GM18909 (cell line): Measurements from ENCODE around the gene BICDL1.
A peak's percentile ranks its signal among the peaks of the same experiment; 100 is the strongest.

Source experiments
- ATAC-seq: cut with Tn5 transposase; IDR thresholded peaks from one replicate; pipeline ENCODE4 v1.9.1; 2021; ENCODE audit warnings: mild to moderate bottlenecking; ENCODE audit not compliant: unreplicated experiment, poor library complexity

The BICDL1 gene

GRCh38 chr12:120095736-120096135 is 106.7 kb downstream of the BICDL1 start:
- ATAC-seq: no peak

GRCh38 chr12:120096671-120097202 is 107.7 kb downstream of the BICDL1 start:
- no peak for ATAC-seq

- no peak for ATAC-seq
Observed at GRCh38 chr12:120098756-120099470, 109.9 kb downstream of the BICDL1 start.

- ATAC-seq: no peak
Observed at GRCh38 chr12:120099738-120100137, 110.7 kb downstream of the BICDL1 start.

- ATAC-seq: no peak
Observed at GRCh38 chr12:120100630-120101029, 111.6 kb downstream of the BICDL1 start.

GRCh38 chr12:120101182-120101581 is 112.1 kb downstream of the BICDL1 start:
- ATAC-seq: no peak

- ATAC-seq: no peak
Observed at GRCh38 chr12:120101617-120102016, 112.6 kb downstream of the BICDL1 start.

- no peak for ATAC-seq
Observed at GRCh38 chr12:120102189-120103043, 113.4 kb downstream of the BICDL1 start.

GRCh38 chr12:120103044-120103338 is 114.0 kb downstream of the BICDL1 start:
- ATAC-seq: no peak

- ATAC-seq: no peak
Observed at GRCh38 chr12:120103371-120103770, 114.3 kb downstream of the BICDL1 start.

- no peak for ATAC-seq
Observed at GRCh38 chr12:120106151-120106550, 117.1 kb downstream of the BICDL1 start.

GRCh38 chr12:120109570-120110267 is 120.7 kb downstream of the BICDL1 start:
- ATAC-seq: no peak

- peak; percentile 69 for ATAC-seq
Observed at GRCh38 chr12:120110550-120111501, 121.8 kb downstream of the BICDL1 start.

GRCh38 chr12:120115066-120115465 is 126.0 kb downstream of the BICDL1 start:
- no peak for ATAC-seq

GRCh38 chr12:120115692-120116440 is 126.8 kb downstream of the BICDL1 start:
- ATAC-seq: peak; percentile 4

- no peak for ATAC-seq
Observed at GRCh38 chr12:120116441-120116791, 127.4 kb downstream of the BICDL1 start, which contains the start of gene RAB35. Gene RAB35, minus strand, starts transcription at chr12:120116753. Its CDS starts 103 bp downstream, at chr12:120116650.

GRCh38 chr12:120116792-120117651 is 128.0 kb downstream of the BICDL1 start:
- peak; percentile 47 for ATAC-seq

- ATAC-seq: no peak
Observed at GRCh38 chr12:120117961-120118320, 128.9 kb downstream of the BICDL1 start.
